ENCODE measurements around the gene KLRC2. TPM values are rescaled to one million over a fixed set of nuclear protein-coding genes. Genes with fewer than 3 reads are reported as not detected.
"Not testable (repeated sequence)": the region's sequence is repeated elsewhere in the genome, so short reads cannot be mapped to it uniquely, and the experiment has no call there.

Gene KLRC2
- total and polyA plus RNA-seq, 2 of the 4 experiments (the other 2 are of a cell fraction) = not detected

DNA sequence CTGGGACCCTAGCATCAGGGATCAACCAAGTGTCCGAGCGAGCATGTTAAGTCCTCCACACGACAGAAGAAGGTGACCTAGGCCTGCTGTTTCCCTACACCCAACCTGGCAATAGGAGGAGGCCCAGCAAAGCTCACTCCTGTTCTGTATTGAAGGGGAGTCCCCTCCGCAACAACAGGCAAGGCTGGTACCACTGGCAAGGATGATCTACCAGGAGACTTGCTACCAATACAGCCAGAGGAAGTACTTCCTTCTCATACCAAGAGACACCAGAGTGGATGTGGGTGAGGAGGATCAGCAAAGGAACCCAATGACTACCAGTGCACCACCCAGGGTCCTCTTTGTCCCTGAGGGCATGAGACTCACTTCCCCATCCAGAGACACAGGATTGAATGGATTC is 12.4 kb upstream of the KLRC2 start:
- ChIA-PET POLR2A (ENCODE audit: unreplicated experiment) (no interaction called here), CTCF (no interaction called here)
- H3K79me1 ChIP-seq (ENCODE audit: low read depth in 1 of 2, low read length in 2 of 2) = no peaks in the 10 kb centered on the region

DNA sequence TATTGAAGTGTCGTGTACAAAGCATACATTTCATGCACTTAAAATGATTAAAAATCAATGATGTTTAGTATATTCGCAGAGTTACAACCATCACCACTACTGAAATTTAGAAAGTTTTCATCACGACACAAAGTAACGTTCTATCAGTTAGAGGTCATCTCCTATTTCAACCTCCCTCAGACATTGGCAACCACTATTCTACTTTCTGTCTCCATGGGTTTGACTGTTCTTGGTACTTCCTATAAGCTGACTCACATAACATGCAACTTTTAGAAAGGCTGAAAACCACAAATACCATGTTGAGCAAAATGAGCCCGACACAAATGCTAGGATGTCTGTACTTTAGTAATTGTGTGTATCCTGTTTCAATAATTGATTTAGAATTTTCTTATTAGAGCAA is 10.2 kb upstream of the KLRC2 start:
- H2BK15ac ChIP-seq (ENCODE audit: low read depth, low read length); H3K9ac ChIP-seq (ENCODE audit: low read depth, low read length); DNase-seq; CTCF ChIA-PET; H3K79me1 ChIP-seq (ENCODE audit: low read depth in 1 of 2, low read length in 2 of 2); H2AFZ ChIP-seq (replicated peaks; ENCODE audit: low read length, poor library complexity); H3K9me1 ChIP-seq (ENCODE audit: insufficient read depth, low read length); H3K4ac ChIP-seq (ENCODE audit: low read depth, low read length); H2AK9ac ChIP-seq (replicated peaks; ENCODE audit: low read depth, low read length, poor library complexity); H2BK120ac ChIP-seq (ENCODE audit: low read depth, low read length); H3K18ac ChIP-seq (ENCODE audit: low read depth, low read length); H3K36me3 ChIP-seq (ENCODE audit: control insufficient read depth, insufficient read depth, low read length); H2BK5ac ChIP-seq (ENCODE audit: low read depth, low read length, poor library complexity, severe bottlenecking); H3K9me3 ChIP-seq (ENCODE audit: control insufficient read depth, insufficient read depth, low read length); H3K56ac ChIP-seq (ENCODE audit: extremely low read depth, insufficient read depth, low read length); H3K27ac ChIP-seq (ENCODE audit: insufficient read depth, low read length); H4K5ac ChIP-seq (ENCODE audit: low read depth, low read length); H4K8ac ChIP-seq (ENCODE audit: low read depth in 2 of 2, low read length in 2 of 2); ATAC-seq (ENCODE audit: low read depth); H3K4me1 ChIP-seq (ENCODE audit: control insufficient read depth, insufficient read depth, low read length); POLR2A ChIA-PET (ENCODE audit: unreplicated experiment); in situ Hi-C loops (cut with MboI; ENCODE audit: low sequenced_read_pairs); H4K91ac ChIP-seq (ENCODE audit: insufficient read depth, low read depth, low read length); H3K14ac ChIP-seq (replicated peaks; ENCODE audit: low read depth, low read length); H2BK20ac ChIP-seq (ENCODE audit: low read depth, low read length); H3K4me2 ChIP-seq (ENCODE audit: low read depth, low read length); H2AK5ac ChIP-seq (ENCODE audit: low read depth, low read length); H3K4me3 ChIP-seq (ENCODE audit: insufficient read depth, low read depth, low read length); H4K20me1 ChIP-seq (ENCODE audit: insufficient read depth, low read length); intact Hi-C loops (cut with micrococcal nuclease); H3K27me3 ChIP-seq (ENCODE audit: control insufficient read depth, insufficient read depth, low read length); H3K23ac ChIP-seq (ENCODE audit: low read depth, low read length); dilution Hi-C loops (cut with HindIII; ENCODE audit: low sequenced_read_pairs, unreplicated experiment); BruUV-seq (replicated peaks): not testable (repeated sequence)
- no CpG with 5 or more reads among the region's 5 CpGs for WGBS, 2 experiments (ENCODE audit: extremely low coverage in 2 of 2, insufficient read length in 1 of 2)

More for the DNA sequence above, 12.4 kb upstream of the KLRC2 start:
- H3K36me3 ChIP-seq (ENCODE audit: control insufficient read depth, insufficient read depth, low read length) = no peaks in the 10 kb centered on the region
- no peaks in the 10 kb centered on the region for H3K9me3 ChIP-seq (ENCODE audit: control insufficient read depth, insufficient read depth, low read length)
- H4K91ac ChIP-seq (ENCODE audit: insufficient read depth, low read depth, low read length) = no peak overlapping the region
- no peak overlapping the region for H3K18ac ChIP-seq (ENCODE audit: low read depth, low read length)
- H2AK5ac ChIP-seq (ENCODE audit: low read depth, low read length) = no peak overlapping the region
- intact Hi-C loops (cut with micrococcal nuclease) = no loop called here
- ATAC-seq (ENCODE audit: low read depth) (no peak), DNase-seq (no peak)
- dilution Hi-C loops (cut with HindIII; ENCODE audit: low sequenced_read_pairs, unreplicated experiment) = no loop called here
- no peak overlapping the region for H3K27ac ChIP-seq (ENCODE audit: insufficient read depth, low read length)
- H2BK20ac ChIP-seq (ENCODE audit: low read depth, low read length) = no peak overlapping the region
- H2AFZ ChIP-seq (replicated peaks; ENCODE audit: low read length, poor library complexity) = no peak overlapping the region
- H3K4me3 ChIP-seq (ENCODE audit: insufficient read depth, low read depth, low read length) = no peak overlapping the region
- H2AK9ac ChIP-seq (replicated peaks; ENCODE audit: low read depth, low read length, poor library complexity) = no peak overlapping the region
- no peak overlapping the region for H2BK15ac ChIP-seq (ENCODE audit: low read depth, low read length)
- H3K9ac ChIP-seq (ENCODE audit: low read depth, low read length) = no peak overlapping the region
- H3K4me2 ChIP-seq (ENCODE audit: low read depth, low read length) = no peak overlapping the region
- in situ Hi-C loops (cut with MboI; ENCODE audit: low sequenced_read_pairs) = no loop called here
- no TSS peak for BruUV-seq (replicated peaks)
- H3K4ac ChIP-seq (ENCODE audit: low read depth, low read length) = no peak overlapping the region
- TF ChIP-seq NFE2L2 (IDR thresholded peaks at IDR 0.05; ENCODE audit: low read depth, low read length) = no peak
- no peak for TF ChIP-seq RFX5 (IDR thresholded peaks at IDR 0.05; ENCODE audit: low read depth, low read length)
- no peak for TF ChIP-seq RAD21 (IDR thresholded peaks at IDR 0.05; ENCODE audit: low read length)
- TF ChIP-seq, protein P1, sequence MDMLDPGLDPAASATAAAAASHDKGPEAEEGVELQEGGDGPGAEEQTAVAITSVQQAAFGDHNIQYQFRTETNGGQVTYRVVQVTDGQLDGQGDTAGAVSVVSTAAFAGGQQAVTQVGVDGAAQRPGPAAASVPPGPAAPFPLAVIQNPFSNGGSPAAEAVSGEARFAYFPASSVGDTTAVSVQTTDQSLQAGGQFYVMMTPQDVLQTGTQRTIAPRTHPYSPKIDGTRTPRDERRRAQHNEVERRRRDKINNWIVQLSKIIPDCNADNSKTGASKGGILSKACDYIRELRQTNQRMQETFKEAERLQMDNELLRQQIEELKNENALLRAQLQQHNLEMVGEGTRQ (IDR thresholded peaks at IDR 0.05; ENCODE audit: low read depth, low read length) = no peak
- TF ChIP-seq, protein P2, sequence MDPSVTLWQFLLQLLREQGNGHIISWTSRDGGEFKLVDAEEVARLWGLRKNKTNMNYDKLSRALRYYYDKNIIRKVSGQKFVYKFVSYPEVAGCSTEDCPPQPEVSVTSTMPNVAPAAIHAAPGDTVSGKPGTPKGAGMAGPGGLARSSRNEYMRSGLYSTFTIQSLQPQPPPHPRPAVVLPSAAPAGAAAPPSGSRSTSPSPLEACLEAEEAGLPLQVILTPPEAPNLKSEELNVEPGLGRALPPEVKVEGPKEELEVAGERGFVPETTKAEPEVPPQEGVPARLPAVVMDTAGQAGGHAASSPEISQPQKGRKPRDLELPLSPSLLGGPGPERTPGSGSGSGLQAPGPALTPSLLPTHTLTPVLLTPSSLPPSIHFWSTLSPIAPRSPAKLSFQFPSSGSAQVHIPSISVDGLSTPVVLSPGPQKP (IDR thresholded peaks at IDR 0.05; ENCODE audit: borderline replicate concordance, low read depth, low read length) = no peak
- TF ChIP-seq MAFK (IDR thresholded peaks at IDR 0.05; ENCODE audit: low read depth, low read length) = no peak
- no peak for TF ChIP-seq CHD1 (IDR thresholded peaks at IDR 0.05; ENCODE audit: low read depth, low read length)
- TF ChIP-seq CEBPB (IDR thresholded peaks at IDR 0.05; ENCODE audit: low read depth, low read length) = no peak
- no peak for TF ChIP-seq POLR2A (IDR thresholded peaks at IDR 0.05; ENCODE audit: low read depth, low read length)
- TF ChIP-seq SMC3 (IDR thresholded peaks at IDR 0.05; ENCODE audit: low read depth, low read length) = no peak
- H4K20me1 ChIP-seq (ENCODE audit: insufficient read depth, low read length) = no peaks in the 10 kb centered on the region
- no peaks in the 10 kb centered on the region for H3K4me1 ChIP-seq (ENCODE audit: control insufficient read depth, insufficient read depth, low read length)
- H4K8ac ChIP-seq (ENCODE audit: low read depth in 2 of 2, low read length in 2 of 2) = no peak overlapping the region
- H3K27me3 ChIP-seq (ENCODE audit: control insufficient read depth, insufficient read depth, low read length) = no peaks in the 10 kb centered on the region
- no CpG with 5 or more reads among the region's 4 CpGs for WGBS, 2 experiments (ENCODE audit: extremely low coverage in 2 of 2, insufficient read length in 1 of 2)
- H2BK120ac ChIP-seq (ENCODE audit: low read depth, low read length) = no peak overlapping the region
- no peak overlapping the region for H4K5ac ChIP-seq (ENCODE audit: low read depth, low read length)
- H3K9me1 ChIP-seq (ENCODE audit: insufficient read depth, low read length) = no peaks in the 10 kb centered on the region
- no peak overlapping the region for H3K14ac ChIP-seq (replicated peaks; ENCODE audit: low read depth, low read length)
- H2BK5ac ChIP-seq (ENCODE audit: low read depth, low read length, poor library complexity, severe bottlenecking) = no peak overlapping the region
- no peak overlapping the region for H3K23ac ChIP-seq (ENCODE audit: low read depth, low read length)
- no peak overlapping the region for H3K56ac ChIP-seq (ENCODE audit: extremely low read depth, insufficient read depth, low read length)

Measured in IMR-90 (cell line).